ENCODE data around the gene ULK4.
"Not testable (repeated sequence)": the region's sequence is repeated elsewhere in the genome, so short reads cannot be mapped to it uniquely, and the experiment has no call there.

ULK4 gene

DNA sequence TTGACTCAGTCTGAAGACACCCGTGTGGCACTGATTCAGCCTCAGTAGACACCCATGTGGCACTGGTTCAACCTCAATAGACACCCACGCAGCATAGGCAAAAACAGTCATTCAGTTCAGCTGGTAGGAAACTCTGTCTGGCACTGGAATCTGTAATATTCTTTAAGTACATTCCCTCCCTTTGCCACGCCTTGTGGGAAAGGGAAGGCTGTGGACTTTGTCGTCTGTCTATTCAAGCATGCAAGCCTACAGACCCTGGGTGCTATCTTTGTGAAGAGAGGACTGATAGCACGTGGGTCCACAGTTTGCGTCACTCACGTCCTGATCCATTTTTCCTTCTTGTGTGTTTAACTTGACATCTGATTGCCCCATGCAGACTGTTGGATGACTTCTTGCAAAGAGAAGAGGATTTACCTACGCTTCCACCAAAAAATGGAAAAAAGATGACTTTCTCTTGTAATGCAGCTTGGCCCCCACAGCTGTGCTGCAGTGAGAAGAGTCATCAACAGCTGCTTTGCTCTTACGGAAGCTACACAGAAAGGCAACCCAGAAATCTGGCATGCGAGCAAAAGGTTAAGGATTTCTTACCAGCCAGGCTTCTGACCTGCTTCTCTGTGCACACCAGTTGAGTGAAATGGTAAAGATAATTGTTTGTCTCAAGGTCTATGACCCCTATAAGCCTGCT is 278.1 kb downstream of the ULK4 start:
- no peak for DNase-seq

DNA sequence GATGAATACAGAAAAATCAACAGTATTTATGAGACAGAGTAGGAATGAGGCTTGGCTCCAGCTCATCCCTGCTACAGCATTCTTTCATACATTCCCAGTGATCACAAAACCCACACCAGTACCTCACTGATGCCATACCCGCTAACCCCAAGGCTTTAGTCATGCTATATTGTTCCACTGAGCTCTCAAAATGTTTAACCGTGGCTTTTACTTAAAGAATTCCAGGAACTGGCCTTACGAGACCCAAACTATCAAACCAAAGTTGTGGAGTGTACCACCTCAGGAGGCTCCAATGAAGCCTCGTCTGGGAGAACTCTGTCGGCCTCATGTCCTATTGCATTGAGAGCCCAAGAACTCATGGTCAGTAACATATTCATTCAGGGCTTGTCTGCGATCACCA is 278.9 kb downstream of the ULK4 start:
- DNase-seq, result no peak

DNA sequence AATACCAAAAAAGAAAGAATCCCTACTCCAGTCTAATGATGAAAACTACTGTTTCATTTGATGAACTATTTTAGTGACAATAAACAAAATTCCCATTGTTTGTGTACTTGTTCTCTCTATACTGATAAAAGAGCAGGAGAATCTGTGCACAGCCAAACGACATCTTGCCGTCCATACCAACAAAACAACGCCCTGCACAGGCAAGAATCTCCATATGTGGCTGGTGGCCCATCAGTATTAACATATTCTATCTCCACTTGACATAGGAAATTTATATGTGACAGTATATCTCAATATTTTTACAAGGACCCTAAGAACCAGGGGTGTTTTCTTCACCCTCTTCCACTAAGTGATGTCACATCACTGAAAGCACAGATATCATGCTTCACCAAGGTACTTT is 279.5 kb downstream of the ULK4 start:
- DNase-seq, result no peak

DNA sequence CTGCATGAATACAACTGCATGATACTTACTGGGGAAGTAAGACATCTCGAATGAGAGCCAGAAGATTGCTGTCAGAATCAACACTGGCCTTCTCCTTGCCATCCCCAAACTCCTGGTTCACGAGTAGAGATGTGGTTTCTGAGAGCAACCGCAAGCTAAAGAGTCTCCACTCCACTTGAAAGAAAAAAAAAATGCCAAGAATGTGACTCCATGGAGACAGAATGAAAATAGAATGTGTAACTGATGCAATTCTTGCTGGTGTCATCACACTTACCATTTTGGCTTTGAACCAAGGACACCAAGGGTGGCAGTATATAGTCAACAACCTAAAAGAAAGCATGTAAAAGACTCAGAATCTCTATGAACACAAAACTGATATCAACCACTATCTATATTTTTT is 280.4 kb downstream of the ULK4 start:
- no peak for DNase-seq

DNA sequence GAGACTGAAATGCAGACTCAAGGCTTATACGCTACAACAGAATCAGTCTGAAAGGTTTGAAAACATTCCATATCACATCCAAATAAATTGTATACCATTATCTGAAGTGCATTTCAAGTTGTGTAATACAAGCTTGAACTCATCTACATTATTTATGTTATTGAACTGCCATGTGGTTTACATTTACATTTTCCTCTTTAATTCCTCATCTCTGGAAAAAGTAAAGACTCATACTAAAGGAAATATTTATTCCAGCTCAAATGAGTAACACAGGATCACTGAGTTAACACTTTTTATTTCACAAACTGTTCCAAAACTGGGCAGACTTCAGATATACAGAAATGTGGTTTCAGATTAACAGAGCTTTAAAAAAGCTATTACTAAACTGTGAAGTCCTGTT is 282.5 kb downstream of the ULK4 start:
- no peak for DNase-seq

DNA sequence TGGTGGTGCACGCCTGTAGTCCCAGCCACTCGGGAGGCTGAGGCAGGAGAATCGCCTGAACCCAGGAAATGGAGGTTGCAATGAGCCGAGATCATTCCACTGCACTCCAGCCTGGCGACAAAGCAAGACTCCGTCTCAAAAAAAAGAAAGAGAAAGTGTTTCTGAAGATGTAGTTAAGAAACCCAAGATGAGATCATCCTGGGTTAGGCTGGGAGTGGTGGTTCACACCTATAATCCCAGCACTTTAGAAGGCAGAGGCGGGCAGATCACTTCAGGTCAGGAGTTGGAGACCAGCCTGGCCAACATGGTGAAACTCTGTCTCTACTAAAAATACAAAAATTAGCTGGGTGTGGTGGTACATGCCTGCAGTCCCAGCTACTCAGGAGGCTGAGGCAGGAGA is 286.8 kb downstream of the ULK4 start:
- DNase-seq, result not testable (repeated sequence)

DNA sequence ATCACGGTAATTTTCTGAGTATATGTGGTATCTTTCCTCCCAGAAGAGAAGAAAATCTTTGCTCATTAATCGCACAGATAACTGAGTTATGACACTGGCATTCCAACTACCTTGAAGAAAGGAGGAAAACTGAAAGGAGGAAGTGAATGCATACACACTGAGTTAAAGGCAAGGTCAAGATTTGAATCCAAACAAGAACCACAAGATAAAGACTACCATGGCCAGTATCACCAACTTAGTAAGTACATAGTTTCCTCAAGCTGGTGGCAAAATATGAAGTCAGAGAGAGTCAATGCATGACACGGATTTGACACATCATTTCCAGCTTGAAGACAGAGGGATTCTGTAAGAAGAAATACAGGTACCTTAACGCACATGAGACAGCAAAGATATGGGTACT is 287.5 kb downstream of the ULK4 start:
- DNase-seq, result no peak

DNA sequence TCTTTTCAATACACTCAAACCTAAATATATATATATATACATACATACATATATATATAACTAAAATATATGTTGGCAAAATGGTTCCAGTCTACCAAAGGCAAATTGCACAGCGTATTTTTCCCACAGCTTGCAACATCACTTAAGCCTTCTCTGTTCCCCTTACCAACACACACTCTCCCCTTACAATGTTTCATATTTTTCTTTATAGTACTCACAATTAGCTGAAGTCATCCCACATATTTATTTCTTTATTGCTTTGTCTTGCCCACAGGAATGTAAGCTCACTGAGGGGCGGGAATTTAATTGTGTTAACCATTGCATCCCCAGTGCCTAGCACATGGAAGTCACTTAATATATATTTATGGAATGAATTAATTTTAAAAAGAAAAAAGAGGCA is 288.3 kb downstream of the ULK4 start:
- DNase-seq, result no peak

DNA sequence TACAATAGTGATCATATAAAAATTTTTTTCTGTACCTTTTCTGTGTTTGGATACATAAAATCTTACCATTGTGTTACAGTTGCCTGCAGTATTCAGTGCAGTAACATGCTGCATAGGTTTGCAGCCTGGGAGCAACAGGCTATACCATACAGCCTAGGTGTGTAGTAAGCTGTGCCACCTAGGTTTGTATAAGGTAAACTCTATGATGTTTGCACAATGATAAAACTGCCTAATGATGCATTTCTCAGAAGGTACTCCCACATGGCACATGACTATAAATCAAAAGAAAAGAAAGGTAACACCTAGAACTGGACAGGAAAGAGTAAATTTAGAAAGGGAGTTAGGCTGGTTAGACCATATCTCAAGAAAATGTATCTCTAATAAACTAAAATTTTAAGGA is 293.5 kb downstream of the ULK4 start:
- DNase-seq, result no peak

DNA sequence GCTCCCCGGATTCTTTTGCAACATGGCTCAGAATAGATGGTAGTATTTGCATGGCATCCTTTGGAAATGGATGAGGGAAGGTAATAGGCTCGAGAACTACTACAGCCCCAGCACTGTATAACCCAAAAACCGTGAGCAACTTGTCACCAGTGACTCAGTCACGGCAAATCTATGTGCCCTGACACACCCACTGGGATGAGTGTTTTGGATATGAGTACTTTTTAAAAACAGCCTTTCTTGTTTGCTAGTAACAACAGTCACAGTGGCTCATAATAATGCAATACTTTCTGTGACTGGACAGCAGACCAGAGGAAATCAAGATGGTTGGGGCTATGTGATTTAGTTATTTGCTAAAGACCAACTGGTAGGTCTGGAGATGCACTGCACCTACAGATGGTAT is 299.6 kb downstream of the ULK4 start:
- DNase-seq, result no peak

DNA sequence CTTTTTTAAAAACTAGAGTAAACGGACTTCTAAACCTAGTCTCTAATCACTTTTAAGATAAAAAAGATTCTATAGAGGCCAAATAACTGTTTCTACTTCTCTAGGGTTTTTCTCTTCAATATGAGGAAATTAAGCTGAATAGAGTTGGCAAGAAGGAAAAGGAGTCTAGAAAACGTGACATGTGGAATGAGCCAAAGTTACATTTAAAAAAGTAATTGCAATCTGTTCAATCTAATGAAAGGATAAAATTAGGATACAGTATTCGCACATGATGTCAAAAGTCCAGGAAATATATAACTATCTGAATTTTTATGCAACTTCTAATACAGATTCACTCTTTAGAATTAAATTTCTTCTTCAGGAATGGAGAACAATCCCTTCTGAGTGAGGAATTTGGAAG is 300.1 kb downstream of the ULK4 start:
- DNase-seq, result no peak

DNA sequence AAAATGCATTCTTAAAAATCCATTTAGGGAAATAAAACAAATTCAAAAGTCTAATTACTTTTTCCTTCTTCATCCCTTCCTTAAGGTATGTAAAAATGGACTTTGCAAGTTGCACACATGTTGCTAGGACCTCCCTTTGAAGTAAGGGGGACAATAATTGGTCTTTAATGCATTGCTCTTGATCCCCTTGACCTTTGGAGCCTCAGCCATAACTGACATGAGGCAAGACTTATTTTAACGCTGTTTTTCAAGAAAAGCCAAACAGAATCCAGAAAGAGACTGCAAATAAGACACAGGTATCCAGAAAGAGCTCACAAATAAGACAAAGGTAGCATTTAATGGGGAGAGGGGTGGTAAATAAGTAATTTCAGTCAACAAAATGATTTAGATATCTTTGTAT is 301.4 kb downstream of the ULK4 start:
- DNase-seq, result no peak

DNA sequence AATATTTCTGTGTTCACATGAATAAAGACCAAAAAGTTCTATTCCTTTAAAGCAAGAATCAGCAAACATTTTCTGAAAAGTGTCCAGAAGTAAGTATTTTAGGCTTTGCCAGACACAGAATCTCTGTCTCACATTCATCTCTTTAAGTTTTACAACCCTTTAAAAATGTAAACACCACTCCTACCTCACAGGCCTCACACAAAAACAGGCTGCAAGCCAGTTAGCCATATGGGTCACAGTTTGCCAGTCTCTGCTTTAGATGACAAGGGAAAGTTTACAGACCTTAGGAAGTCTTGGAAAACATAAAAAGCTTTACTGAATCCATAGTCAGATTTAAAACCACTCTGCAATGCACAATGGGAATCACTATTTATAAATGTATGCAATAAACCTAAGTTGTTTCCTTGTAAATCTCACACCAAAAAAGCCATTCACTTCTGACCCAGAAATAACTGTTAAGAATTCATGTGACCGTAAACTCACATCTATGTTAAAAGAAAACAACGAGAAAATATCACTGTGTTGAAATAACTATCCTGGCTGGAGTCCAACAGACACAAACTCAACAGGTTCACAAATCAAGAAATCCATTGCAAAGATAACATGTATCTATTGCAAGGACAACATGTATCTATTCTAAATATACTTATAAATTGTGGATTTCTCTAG is 308.2 kb downstream of the ULK4 start:
- no peak for DNase-seq

DNA sequence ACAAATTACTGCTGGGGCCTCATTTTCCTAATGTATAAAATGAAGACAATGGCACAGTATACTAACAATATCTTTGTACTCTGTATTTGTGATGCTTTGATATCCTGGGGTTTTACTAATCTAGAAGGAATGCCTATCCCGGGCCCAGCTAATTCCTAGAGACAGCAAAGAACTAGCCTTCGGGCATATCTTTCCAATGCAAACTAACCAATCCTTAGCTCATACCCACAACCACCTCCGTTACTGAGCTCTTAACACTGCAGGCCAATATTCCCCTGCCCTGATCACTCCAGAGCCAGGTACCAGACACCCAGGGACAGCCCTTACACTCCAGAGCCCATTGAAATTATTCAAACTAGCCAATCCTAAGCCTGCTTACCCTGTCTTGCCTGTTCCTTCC is 309.0 kb downstream of the ULK4 start:
- DNase-seq, result no peak

DNA sequence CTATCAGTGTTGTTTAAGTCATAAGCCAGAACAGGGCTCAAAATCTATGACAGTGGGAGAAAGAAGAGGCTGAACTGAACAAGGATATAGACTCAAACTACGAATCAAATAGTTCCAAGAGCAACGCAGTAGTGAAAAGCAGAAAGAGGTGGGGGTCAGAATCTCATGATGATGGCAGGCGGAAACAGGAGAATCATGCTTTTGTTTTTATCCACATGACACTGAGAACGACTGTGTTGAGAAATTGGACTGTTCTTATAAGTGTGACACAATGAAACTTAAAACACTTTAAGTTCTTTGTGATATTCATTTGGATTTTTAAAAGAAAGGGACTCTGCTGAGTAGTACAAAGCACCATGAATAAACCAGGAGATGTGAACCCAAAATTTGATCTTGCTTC is 309.4 kb downstream of the ULK4 start:
- DNase-seq, result no peak

DNA sequence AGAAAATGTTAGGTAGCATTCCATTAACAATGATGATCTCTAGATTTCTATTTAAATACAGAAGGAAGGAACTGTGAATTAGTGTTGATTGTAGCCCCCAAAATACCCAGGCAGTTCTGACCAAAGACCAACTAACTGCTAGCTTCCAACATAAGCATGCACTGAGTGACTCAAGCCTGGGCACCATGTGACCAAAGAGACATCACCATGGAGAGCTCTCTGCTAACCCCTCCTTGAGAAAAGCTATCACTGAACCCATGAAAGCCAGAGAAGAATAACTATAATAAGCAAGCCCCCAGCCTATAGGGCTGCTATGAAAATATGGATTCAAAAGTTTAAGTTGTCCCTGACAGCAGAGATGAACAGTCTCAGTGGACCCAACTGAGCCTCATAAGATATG is 310.2 kb downstream of the ULK4 start:
- DNase-seq, result no peak

DNA sequence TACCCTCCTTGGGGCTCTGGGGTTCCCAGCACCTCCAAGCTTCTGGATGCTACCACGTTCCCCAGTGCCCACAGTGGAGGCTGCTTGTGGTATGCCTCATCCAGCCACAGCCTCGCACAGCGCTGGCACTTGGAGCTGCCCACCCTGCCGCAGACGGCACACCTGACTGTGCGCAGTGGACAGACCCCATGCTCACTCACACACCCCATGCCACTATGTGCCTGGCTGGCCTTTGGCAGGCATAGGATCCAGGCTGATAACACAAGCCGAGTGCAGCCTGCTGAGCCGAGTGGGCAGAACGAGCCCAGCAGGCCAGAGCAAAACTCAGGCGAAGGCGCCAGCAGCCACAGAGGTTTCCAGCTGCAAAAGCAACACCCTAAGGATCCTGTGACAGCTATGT is 311.5 kb downstream of the ULK4 start:
- DNase-seq, result no peak

DNA sequence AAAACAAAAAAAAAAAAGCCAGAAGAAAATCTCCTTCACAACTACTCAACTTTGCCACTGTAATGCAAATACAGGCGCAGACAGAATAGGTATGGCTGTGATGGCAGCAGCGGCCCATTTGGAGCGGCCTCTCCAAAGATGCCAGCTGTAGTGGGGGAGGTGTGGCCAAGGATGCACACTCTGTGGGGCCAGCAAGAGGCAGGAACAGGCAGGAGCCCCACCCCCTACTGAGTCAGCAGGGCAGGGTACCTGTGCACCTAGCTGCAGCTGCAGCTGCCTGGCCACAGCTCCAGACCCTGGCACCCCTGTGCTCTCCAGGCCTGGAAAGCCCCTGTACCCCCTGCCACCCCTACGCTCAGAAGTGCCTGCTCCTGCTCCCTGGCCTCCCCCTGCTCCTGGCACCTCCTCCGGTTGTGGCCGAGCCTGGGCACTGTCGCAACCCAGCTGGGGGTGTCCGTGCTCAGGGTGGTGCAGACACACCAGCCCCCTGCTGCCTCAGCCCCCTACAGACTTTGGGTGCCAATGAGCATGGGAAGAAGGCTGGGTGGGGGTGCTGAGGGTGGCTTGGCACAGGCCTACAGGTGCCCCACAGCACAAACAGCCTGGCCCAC is 312.7 kb downstream of the ULK4 start:
- no peak for DNase-seq

DNA sequence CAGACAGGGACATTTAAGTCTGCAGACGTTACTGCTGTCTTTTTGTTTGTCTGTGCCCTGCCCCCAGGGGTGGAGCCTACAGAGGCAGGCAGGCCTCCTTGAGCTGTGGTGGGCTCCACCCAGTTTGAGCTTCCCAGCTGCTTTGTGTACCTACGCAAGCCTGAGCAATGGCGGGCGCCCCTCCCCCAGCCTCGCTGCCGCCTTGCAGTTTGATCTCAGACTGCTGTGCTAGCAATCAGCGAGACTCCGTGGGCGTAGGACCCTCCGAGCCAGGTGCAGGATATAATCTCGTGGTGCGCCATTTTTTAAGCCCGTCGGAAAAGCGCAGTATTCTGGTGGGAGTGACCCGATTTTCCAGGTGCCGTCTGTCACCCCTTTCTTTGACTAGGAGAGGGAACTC is 314.2 kb downstream of the ULK4 start:
- not testable (repeated sequence) for DNase-seq

DNA sequence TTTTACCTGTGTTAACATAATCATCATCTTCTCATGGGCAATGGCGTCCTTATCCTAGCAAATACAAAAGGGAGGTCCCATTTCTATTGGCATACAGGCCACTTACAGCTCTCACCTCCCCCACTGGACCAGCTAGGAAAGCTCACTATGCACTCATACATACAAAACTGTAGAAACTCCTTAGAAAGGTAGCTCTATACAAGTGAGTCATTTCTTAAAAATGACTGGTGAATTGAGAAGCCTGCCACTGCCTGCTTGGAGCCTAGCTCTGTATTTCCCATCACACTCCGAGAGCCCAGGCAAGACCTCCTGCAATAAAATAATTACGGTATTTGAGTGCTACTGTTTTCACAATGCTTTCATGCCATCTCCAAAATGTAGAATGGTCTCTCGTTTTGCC is 321.8 kb downstream of the ULK4 start:
- DNase-seq, result no peak

DNA sequence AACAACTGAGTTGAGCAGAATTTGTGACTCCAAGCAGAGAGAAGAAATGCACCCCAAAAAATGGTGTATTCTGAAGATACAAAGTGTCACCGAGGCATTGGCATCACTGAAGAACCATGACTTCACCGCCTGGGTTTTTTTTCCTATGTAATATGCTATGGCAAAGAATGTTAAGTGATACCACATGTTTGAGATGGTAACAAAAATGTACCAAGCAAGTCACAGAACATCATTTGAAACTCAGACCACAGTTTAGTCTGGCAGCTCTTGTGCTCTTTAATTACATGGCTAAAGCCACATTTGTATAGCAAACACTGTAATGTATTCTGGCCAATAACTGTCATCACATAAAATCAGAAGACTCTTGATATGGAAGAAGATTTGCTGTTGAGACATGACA is 323.5 kb downstream of the ULK4 start:
- DNase-seq, result no peak

DNA sequence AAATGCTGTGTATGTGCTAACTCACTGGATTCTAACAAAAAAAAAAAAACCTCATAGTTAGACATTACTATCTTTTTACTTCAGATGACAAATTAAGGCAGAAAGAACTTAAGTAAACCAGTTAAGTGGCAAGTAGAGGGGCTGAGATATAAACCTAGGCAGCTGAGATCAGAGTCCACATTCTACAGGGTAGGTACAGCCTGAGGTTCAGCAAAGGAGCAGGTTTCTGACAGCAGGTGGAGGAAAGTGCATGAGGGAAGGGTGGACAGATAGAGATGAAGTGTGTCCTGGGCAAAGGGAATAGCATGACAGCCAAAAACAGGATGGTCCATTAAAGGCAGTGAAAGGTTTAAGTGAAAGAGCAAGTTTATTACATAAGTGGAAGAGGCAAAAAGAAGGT is 329.2 kb downstream of the ULK4 start:
- DNase-seq, result no peak

DNA sequence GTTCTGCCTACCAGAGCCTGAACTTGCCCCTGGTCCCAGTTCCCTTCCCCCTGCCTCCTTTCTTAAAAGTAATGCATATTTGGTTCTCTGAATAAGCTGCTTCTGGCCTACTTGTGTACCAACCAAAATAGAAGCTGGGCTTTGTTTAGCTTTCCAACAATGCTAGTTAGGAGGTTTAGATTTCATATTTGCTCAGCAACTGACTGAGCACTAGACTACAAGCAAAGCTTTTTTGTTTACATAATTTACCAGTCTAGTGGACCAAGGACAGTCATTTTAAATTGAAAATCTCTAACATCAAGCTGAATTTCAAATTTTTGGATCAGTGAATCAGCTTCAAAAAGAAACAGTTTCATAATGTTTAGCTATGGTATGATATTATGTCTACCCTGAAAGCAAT is 331.2 kb downstream of the ULK4 start:
- DNase-seq, result peak; percentile 16

DNA sequence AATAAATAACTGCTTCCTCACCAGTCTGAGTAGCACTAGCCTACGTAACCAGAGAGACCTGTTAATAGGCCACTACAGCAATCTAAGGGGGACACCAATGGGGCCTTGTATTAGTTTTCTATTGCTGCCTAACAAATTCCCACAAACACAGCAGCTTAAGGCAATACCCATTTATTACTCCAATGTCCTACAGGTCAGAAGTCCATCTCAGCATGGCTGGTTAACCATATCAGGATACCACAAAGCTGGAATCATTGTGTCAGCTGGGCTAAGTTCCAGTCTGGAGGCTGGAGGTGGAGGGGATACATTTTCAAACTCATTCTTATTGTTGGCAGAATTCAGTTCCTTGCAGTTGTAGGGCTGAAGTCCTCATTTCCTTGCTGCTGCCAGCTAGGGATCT is 331.9 kb downstream of the ULK4 start:
- DNase-seq, result no peak

DNA sequence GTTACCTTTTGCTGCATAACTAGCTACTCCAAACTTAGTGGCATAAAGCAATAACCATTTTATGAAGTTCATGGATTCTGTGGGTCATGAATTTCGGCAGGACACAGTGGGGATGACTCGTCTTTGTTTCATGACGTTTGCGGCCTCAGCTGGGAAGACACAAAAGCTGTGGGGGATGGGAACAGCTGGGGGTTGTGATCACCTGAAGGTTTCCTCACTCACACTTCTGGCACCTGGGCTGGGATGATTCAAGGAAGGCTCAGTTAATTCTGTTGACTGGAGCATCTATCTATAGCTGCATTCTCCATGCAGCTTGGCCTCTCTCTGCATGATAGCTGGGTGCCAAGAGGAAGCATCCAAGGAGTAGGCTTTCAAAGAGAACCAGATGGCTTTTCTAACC is 332.8 kb downstream of the ULK4 start:
- DNase-seq, result no peak

All from NCI-H510A treated with DMSO at 0.1 percent for 48 hours (cell line).